DMS79 treated with DMSO at 0.1 percent for 48 hours (cell line): ENCODE data around the gene ZFHX3.

Experiments
- DNase-seq: peaks from one replicate; lab custom pipeline; 2025; lab: John Stamatoyannopoulos, UW

The ZFHX3 gene

GRCh38 chr16:72848759-72849664 lies 198.9 kb downstream of the ZFHX3 start:
- DNase-seq = peak; percentile 53

DNA sequence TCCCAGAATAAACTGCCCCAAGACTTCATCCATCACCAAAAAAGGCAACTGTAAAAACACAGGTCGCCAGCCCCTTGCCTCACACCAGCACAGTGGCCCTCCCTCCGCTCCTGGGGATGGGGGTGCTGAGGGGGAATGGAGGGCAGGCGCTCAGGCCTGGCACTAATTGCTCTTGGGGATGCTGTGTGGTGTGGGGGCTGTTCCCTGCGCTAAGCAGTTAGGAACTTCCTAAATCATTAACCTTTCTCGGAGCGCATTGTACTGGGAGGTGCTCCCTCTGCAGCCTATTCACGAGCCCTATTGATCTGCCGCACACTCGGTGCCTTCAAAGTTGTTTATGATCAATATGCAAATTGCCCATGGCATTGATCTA lies 199.9 kb downstream of the ZFHX3 start:
- DNase-seq = no peak

GRCh38 chr16:72847187-72848027 lies 200.5 kb downstream of the ZFHX3 start:
- no peak for DNase-seq

DNA sequence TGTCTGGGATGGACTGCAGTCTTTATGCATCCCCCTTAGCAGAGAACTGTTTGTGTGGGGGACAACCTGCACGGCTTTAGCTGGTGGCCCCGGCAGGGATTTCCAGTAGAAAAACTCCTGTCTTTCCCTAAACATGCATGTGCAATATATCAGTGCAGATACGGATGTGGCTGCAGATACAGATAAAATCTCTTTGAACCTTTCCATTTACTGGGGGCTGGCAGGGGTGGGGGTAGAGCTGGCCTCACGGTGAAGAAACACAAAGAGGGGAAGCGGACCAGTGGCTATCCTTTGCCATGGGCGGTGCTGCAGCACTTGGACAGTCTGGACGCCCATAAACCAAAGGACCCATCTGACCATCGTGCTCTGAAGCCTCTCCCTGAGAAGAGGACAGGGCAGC lies 201.3 kb downstream of the ZFHX3 start:
- no peak for DNase-seq

- DNase-seq = no peak
Observed at GRCh38 chr16:72845322-72846020, 202.5 kb downstream of the ZFHX3 start.

DNA sequence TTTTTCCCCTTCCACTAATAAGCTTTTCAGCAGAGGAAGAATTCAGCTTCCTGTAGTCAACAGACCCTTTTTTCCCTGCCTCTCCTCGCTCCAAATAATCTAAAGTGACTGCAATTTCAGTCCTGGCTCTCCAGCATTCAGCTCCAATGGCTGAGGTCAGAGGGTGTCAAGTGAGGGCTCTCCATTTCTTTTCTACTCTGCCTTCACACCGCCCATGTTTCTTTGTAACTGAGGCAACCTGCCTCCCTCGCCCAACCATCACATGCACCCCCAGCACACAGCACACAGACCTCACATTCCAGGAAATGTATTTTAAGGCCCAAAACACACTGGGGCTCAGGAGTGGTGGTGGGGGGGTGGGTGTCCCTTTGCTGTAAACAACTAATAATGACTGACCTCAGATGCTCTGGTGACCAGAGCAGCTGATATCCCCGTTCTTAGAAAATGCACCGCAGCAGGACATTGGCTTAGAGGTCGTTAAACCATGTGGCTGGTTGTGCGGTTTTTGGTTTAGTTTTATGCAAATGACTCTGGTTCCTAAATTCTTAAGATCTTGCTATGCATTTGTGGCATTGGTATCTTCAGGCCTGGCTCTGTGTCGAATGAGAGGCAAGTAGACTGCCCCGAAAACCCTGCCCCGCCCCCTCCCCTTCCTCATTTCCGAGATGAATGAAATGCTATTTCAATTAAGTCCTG lies 203.6 kb downstream of the ZFHX3 start:
- peak; percentile 23 for DNase-seq

DNA sequence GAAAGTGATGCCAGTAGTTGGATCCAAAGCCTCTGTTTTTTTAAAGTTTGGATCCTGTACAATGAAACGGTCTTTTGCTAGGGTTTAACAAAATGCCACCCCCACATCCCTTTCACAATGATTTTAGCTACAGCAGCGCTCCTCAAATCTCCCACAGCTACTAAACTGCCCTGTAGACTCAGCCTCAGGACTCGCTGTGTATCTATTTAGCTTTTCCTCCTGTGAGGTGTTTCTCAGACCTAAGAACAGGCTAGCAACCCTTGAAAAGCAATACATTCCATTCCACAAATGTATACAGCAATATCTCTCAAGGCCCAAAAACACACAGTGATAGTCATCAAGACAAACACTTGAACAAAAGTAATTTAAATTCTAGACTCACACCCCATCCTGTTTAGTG lies 206.4 kb downstream of the ZFHX3 start:
- no peak for DNase-seq

DNA sequence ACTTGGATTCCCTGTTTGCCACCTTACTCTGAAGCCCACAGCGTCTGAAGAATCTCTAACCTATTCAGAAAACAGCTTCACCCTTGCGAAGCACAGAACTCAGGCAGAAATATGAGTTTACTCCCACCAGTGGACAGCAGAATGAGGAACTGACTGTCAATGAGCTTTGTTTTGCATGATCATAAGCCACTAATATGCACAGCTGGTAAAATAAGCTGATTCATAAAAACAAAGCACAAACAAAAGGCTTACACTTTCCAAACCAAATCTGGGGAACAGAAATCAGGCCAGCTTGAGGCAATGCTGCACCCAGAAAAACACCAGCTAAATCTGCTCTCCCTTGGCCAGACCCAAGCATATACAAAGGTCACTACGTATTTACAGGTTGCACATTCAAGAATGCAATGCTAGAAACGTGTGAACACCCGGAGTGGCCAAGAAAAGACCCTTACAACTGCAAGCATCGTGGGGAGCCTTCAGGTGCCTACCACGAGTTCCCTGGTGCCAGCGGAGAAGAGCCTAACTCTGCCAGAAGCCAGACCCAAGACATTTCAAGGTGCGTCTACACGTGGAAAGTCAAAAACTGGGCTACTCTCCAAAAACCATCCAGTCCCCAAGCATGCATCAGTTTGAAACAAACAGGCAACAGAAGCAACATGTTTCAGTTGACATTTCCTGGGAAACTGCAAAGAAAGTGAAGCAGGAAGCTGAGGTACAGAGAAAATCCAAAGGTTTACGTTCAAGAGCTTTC lies 207.1 kb downstream of the ZFHX3 start:
- DNase-seq = no peak

DNA sequence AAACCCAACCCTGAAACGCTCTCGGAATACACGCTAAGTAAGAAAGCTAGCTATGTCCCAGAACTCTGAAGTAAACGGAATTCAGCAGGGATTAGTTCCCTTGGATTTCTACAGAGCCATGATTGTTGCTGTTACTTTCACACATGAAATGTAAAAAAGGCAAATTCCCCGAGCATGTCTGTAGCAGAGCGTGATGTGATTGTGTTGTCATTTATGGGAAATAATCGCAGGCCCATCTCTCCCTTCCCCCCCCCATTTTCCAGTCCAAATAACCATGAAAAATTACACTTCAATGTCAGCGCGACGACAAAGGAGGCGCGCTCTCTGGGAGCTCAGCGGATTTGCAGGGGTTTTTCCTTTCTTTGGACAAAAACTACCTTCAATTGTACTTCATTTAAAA lies 209.0 kb downstream of the ZFHX3 start:
- no peak for DNase-seq

GRCh38 chr16:72838586-72838910 lies 209.4 kb downstream of the ZFHX3 start:
- no peak for DNase-seq

GRCh38 chr16:72837846-72838585 lies 209.9 kb downstream of the ZFHX3 start:
- DNase-seq = no peak

DNA sequence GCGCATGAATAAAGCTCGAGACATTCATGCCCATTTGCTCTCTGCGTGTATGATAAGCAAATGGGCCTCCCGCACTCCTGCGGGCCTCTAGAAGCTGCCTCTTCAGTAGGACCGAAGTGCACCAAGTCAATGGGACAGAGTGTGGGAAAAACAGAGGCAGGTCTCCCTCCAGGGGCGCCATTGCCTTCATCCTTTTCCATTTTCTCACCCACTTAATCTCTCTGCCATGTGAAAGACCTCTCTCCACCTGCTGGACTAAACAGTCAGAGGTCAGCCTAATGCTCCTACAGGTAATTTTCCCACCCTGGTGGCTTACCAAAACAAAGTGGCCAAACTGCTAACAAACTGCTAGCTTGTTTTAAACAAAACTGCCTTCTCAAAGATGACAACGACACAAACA lies 210.9 kb downstream of the ZFHX3 start:
- no peak for DNase-seq

DNA sequence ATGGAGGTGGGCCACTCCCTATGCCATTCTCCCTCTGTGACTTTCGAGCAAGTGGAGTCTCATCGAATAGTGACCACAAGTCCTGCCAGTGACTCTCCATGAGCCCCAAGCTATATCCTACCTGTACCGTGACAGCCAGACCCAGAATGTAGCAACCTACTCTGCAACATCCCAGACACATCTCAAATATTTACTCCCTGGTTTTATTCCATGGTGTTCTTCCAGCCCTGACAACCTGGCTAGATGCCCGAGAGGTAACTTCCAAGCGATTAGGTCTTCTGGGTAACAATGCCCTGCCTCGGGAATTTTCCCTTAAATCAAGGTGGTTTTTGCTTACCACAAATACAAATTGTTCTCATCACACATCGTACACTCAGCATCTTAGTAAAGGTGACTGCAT lies 211.7 kb downstream of the ZFHX3 start:
- DNase-seq = no peak

DNA sequence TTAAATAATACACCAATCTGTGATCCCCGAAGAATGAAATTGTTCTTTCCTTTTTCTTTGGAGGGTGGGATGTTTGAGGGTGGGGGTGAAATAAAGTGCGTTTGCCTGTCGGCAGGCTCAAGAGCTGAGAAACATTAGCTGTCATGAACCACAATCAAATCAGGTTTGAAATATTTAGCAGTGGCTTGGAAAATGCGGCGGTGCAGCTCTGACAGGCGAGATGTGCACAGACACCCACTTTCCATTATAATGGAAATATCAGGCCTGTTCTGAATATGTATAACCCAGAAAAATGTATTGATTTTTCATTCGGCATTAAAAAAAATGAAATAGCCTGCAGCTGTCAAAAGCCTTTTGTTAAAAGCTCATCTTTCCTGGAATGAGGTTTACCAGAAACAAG lies 212.8 kb downstream of the ZFHX3 start:
- DNase-seq = no peak

DNA sequence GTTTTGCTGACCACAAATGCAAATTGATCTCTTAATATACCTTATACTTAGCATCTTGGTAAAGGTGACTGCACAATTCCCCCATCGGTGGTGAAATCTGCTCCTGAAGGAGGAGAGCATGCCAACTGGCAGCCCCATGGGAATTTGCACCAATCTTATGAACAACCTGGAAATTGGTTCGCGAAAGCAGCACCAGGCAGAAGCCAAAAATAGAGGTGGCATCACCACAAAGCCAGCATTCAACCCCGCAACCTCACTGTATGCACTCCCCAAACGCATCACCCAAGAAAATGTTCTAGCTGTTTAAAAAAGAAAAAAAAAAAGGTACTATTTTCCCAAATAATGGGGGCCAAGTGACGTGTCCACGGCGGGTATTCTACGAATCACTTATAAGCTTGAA lies 213.4 kb downstream of the ZFHX3 start:
- DNase-seq = no peak

DNA sequence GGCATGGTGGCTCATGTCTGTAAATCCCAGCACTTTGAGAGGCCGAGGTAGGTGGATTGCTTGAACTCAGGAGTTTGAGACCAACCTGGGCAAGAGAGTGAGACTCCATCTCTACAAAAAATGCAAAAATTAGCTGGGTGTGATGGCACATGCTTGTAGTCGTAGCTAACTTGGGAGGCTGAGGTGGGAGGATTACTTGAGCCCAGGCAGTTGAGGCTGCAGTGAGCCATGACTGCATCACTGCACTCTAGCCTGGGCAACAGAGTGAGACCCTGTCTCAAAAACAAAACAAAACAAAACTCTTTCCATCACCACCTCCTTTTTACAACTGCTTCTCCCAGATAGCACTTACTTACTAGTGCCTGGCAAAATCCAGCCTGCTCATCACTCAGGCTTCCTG lies 214.0 kb downstream of the ZFHX3 start:
- DNase-seq = no peak

DNA sequence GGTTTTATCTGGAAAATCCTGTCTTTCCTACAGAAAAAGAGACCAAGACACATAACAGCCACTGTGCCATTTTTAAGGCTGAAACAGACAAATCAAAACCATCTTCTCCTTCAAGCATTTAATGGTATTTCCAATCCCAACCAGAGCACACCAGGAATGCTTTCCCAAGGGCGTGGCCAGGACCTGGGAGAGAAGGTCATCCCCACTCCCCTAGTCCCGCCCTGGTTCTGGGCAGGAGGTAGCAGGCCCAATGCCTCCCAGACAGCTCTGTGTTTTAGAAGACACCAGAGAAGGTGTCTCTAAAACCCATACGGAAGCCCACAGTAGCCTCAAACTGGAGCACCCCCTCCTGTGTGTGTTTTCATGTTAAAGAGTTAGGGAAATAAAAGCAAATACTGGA lies 214.4 kb downstream of the ZFHX3 start:
- no peak for DNase-seq

GRCh38 chr16:72832621-72833248 lies 215.2 kb downstream of the ZFHX3 start:
- DNase-seq = no peak

- no peak for DNase-seq
Observed at GRCh38 chr16:72829846-72830775, 217.8 kb downstream of the ZFHX3 start.
